Eye (tissue), 1 donor: ENCODE measurements around the gene TPI1.
A peak's percentile ranks its signal among the peaks of the same experiment; 100 is the strongest.

Experiments
- DNase-seq: peaks from one replicate; pipeline ENCODE4 v3.0.0-alpha.2; 2015

Gene TPI1

DNA sequence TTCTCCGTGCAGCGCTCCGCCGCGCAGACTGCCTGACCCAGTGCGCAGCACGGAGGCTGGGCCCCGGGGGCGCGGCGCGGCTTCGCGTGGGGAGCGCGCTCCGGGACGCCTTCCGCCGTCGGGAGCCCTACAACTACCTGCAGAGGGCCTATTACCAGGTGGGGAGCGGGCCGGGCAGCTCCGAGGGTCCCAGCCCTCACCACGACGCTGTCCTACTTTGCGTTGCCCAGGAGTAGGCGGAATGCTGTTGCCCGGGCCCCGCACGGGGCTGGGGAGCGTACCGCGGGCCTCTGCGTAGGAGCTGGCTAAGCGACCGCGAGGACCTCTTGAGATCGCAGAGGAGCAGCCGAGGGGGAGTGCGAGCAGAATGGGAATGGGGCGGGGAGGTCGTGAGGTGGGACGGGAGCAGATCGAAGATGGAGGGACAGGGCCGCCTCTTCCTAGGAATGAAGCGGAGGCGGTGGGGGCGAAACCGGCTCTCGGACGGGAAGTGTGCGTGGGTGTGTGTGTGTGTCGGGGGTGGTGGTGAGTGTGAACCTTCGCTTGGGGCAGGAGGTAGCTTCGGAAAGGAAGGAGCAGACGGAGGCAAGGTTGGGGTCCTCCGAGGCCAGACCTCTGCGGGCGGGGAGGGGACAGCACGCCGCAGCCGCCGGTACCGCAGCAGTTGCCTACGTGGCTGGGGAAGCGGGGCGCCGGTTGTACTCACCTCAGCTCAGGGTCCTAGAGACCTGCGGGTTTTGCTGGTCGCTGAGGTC, 38.4 kb upstream of the TPI1 start:
- DNase-seq: peak; percentile 86

DNA sequence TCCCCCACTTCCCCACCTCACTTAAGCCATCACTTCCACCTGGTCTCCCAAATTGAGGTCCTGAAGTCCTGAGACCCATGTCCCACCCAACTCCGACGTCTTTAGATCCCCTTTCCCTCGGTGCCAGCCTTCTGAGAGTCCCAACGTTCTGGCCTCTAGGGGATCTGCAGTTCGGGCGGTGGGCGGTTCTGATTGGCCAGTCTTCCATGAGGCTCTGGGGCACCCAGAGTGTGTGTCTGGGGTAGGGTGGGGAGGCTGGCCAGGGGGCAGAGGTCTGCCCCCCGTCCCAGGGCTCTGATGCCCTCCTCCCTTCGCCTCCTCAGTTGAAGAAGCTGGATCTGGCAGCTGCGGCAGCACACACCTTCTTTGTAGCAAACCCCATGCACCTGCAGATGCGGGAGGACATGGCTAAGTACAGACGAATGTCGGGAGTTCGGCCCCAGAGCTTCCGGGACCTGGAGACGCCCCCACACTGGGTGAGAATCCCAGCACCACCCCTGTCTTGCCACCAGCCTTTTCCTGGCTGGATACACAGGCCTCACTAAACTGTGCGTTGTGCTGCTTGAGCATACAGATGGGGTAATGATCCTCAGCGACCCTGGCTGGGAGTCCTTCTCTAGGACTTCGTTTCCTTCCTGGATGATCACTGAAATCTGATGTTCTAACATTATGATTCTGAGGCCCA, 37.7 kb upstream of the TPI1 start:
- no peak for DNase-seq

DNA sequence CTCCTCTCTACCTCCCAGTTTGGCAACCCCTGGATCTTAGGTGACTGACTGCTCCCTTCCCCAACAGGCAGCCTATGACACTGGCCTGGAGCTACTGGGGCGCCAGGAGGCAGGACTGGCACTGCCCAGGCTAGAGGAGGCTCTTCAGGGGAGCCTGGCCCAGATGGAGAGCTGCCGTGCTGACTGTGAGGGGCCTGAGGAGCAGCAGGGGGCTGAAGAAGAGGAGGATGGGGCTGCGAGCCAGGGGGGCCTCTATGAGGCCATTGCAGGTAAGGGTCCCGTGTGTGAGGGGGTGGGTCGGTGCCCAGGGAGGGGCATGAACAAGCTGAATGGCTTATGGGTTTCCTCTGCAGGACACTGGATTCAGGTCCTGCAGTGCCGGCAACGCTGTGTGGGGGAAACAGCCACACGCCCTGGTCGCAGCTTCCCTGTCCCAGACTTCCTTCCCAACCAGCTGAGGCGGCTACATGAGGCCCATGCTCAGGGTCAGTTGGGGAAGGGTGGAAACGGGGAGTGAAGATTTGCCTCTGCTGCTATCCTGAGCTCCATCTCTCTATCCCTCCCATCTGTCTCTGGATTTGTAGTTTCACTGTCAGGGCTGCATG, 36.9 kb upstream of the TPI1 start:
- DNase-seq: no peak

DNA sequence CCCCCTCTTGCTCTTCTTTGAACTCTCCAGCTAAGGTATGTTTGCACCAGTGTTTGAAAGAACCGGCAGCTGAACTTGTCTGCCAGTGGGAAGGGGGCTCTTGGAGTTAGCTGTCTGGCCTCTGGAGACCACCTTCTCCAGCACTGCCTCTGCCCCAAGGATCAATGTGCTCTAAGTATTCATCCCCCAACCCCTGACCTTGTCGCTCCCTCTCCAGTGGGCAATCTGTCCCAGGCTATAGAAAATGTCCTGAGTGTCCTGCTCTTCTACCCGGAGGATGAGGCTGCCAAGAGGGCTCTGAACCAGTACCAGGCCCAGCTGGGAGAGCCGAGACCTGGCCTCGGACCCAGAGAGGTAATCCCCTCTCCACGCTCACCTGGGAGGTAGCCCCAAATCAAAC, 36.3 kb upstream of the TPI1 start:
- no peak for DNase-seq

DNA sequence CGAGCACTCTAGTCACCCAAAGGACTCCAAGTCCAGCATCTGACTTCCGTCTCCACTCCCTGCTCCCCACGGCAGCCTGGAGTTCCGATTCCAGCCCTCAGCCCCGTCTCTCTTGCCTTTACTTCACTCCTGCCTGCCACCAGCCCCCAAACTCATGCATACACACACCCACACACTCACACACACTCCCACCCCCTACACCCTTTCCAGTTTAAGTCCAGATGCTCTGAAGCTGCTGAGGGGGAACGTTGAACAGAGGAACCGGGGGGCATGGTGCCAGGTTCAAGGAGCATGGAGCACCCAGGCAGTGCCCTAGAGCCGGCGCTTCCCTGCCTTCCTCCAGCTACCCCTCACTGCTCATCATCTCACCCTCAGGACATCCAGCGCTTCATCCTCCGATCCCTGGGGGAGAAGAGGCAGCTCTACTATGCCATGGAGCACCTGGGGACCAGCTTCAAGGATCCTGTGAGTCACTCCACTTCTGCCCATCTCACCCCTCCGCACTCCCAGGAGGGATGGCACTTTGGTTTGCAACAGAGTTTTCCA, 35.8 kb upstream of the TPI1 start:
- DNase-seq: no peak

DNA sequence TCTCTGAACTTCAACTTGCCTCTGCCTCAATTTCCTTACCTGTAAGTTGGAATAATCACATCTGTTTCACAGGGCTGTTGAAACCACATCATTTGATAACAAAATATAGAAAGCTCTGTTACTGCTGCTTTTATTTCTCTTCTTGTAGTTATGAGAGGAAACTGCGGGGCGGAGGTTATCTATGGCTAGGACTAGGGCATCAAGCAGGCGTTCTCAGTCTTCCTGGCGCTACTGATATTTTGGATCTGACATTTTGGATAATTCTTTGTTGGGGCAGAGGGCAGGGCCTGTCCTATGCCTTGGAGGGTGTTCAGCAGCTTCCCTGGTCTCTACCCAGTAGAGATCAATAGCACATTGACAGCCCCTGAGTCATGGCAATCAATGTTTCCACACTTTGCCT, 35.2 kb upstream of the TPI1 start:
- DNase-seq: no peak

DNA sequence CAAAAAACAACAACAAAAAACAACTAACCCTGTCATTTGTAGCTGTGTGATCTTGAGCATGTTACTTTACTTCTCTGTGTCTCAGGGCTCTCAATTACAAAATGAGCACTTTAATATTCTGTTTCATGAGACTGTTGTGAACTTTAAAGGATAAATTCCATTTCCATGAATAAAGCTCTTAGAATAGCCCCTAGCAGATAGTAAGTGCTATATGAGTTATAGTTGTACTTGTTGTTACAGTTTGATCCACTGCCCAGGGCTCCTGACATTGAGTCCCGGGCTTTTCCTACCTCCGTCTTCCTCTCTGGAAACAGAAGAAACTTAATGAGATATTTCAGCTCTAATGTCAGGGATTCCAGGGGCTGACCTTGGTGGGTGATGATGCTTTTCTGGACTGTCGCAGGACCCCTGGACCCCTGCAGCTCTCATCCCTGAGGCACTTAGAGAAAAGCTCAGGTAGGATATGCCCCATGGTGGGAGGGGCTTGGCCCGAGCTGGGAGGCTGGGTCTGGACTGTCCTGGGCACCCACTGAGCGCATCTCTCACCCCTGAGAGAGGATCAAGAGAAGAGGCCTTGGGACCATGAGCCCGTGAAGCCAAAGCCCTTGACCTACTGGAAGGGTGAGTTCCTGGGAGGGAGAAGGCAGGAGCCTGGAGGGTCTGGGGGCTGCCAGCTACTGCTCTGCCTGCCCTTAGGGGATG, 34.0 kb upstream of the TPI1 start:
- no peak for DNase-seq

DNA sequence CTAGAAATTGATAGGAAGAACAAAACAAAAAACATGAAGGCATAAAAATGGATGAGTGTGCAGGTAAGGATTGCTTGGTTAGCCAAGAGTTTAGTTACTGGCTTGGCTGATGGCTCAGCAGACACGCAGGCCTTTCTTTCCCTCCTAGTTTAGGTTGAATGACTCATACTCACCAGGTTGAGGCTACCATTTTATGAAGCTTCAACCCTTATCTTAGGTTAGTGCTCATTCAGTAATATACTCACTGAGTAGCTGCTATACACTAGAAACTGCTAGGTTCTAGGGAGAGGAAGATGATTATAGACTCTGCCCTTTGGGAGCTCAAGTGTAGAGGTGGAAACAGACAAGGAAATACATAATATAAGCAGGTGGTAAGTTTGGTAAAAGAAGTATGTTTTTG, 33.1 kb upstream of the TPI1 start:
- no peak for DNase-seq

DNA sequence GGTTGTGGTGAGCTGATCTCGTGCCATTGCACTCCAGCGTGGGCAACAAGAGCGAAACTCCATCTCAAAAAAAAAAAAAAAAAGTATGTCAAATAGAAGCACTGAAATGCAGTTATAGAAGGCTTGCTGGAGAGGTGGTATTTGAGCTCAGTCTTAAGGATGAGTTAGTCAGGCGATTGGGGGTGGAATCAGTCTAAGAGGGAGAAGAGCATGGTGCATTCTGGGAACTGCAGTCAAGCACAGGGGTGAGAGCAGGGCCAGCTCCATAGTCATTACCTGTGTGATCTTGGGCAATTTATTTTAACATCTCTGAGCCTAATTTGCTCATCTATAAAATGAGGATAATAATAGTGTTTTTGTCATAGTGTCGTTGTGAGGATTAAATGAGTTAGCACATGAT, 32.5 kb upstream of the TPI1 start:
- DNase-seq: no peak

DNA sequence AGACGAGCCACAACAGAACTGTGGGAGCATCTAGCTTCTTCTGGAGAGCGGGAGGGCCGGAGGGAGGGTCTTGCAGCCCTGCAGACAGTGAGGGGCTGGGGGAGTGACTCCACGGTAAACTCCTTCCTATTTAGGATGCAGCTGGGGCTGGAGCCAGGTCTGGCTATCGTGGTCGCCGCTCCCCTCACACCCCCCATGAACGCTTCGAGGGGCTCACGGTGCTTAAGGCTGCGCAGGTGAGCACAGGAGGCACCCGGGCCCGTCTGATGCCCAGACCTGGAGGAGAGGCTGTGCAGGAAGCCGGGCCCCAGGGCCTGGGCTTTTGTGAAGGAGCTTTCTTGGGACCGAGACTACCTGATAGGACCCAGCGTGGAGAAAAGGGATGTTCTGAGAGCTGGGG, 30.5 kb upstream of the TPI1 start:
- DNase-seq: no peak

DNA sequence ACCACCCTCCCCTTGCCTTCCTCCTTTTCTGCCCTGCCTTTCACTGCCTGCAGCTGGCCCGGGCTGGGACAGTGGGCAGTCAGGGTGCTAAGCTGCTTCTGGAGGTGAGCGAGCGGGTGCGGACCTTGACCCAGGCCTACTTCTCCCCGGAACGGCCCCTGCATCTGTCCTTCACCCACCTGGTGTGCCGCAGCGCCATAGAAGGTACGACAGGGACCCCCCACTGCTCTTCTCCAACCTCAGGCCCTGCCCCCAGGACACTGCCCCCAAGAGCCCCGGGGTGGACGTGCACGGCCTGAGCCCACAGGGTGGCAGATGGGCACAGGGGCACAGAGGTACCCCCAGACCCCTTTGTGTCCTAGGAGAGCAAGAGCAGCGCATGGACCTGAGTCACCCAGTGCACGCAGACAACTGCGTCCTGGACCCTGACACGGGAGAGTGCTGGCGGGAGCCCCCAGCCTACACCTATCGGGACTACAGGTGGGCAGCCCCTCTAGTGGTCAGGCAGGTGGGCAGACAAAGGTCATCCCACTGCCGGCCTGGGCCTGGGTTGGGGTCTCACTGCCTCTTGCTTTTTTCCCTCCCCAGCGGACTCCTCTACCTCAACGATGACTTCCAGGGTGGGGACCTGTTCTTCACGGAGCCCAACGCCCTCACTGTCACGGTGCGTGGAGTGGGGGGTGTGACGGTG, 29.8 kb upstream of the TPI1 start:
- no peak for DNase-seq

DNA sequence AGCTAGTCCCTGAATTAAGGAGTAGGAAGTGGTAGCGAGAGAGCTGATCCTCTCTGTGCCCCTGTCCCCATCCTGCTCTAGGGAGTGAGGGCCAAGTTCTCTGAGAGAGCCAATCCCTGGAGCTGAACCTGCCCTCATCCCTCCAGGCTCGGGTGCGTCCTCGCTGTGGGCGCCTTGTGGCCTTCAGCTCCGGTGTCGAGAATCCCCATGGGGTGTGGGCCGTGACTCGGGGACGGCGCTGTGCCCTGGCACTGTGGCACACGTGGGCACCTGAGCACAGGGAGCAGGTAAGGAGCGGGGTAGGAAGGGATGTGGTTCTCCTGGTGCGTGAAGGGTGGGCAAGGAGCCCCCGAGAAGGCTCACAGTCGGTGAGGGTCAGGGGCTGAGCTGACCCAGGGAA, 28.5 kb upstream of the TPI1 start:
- DNase-seq: no peak

DNA sequence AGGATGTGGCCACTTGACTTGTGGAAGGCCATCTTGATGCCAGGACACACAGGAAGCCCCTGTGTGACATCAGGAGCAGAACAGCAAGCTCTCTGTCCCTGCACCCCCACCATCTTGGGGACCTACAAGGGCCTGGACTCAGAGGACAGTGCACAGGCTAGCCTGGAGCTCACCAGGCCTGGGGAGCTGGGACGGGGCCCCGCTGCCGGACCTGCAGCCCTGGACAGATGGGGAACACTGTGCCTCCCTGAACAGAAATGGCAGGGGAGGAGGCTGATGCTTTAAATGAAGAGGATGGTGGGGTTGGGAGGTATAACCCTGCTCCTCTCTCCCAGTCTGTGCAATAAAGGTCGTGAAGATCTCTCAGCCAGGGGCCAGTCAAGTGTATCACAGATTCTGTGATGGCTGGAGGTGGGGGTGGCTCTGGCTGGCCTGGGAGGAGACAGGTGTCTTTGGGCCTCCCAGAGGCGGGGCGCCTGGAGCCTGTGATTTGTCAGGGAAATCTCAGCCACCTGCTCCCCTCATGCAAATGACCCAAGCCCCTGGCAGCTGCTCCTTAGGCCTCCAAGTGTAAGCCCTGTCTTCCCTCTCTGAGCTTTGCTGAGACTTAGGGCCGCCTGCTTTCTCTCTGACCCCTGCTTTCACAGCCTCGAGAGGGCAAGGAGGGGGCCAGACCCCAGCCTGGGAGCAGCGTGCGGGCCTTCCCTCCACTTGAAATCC, 27.7 kb upstream of the TPI1 start:
- DNase-seq: peak; percentile 82

DNA sequence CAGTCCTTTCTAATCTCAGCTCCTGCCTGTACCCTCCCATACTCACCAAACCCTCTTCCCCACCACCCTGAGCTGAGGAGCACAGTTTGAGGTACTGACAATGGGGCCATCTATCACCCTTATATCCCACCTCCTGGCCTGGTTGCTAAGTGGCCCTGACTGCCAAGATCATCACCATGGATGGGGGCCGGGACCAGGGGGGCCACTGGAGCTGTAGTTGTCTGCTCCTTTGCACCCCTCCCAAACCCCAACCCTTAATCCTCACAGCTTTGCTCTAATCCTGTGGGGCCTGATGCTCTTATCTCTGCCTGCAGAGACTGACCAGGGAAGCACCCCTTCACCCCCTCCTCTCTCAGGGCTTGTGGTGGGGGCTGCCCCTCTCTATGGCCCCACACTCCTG, 27.0 kb upstream of the TPI1 start:
- DNase-seq: peak; percentile 67

DNA sequence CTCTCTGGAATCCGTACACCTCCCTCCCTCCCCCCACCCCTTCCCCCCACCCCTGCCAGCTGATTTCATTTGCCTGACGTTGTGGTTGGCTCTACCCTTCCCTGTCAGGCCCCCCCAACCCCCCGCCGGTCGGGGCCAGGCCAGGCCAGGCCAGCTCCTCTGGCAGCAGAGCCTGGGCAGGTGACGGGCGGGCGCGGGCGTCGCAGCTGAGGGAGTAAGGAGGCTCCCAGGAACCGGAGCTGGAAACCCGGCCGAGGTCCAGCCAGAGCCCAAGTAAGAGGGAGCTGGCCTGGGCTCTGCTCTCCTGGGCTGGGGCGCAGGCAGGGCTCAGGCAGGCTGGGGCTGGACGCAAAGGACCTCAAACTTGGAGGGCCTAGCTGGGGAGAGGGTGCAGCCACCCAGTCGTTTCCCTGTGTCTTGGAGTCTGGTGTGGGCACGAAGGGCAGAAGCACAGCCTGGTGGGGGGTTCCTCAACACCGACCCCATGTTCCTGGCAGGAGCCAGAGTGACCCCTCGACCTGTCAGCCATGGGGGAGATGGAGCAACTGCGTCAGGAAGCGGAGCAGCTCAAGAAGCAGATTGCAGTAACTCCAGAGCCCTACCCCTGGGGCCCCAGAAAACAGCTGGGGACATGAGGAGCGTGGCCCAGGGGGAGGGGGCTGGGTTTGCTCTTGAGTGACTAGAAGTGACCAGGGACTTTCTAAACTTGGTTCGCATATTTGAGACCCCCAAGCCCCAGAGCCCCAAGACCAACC, 26.4 kb upstream of the TPI1 start, which contains the start of gene GNB3:
Gene GNB3 (plus strand): TSS at position 165 of the 755 bp plus-strand sequence. CDS start 363 bp downstream, at position 528.
- DNase-seq: peak; percentile 57

DNA sequence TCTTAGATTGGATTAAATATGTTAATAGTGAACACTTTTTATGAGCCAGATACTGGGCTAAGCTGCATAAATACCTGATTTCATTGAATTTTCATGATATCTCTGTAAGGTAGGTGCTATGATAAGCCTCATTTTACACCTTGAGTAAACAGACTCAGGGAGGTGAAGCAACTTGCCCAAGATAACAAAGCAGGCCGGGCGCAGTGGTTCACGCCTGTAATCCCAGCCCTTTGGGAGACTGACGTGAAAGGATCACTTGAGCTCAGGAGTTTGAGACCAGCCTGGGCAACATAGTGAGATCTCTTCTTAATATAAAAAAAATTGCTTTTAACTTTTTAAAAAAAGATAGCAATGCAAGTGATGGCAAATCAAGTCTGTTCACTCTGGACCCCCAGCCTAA, 25.3 kb upstream of the TPI1 start:
- no peak for DNase-seq

DNA sequence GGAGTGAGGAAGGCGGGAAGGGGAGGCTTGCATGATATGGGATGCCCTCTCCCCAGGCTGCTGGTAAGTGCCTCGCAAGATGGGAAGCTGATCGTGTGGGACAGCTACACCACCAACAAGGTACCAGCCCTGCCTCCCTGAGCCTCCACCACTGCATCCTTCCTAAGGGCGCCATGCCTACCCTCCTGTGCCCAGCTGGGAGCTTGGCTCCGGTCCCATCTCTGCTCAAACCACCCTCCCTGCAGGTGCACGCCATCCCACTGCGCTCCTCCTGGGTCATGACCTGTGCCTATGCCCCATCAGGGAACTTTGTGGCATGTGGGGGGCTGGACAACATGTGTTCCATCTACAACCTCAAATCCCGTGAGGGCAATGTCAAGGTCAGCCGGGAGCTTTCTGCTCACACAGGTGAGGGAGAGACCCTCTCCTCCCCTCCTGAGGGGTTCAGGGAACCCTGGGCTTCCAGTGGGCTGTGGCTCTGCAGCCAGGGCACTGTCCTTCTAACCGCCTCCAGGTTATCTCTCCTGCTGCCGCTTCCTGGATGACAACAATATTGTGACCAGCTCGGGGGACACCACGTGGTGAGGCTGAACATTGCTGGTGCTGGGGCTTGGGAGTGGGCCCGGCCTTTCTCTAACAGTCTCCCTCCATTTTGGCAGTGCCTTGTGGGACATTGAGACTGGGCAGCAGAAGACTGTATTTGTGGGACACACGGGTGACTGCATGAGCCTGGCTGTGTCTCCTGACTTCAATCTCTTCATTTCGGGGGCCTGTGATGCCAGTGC, 24.0 kb upstream of the TPI1 start:
- peak; percentile 29 for DNase-seq

DNA sequence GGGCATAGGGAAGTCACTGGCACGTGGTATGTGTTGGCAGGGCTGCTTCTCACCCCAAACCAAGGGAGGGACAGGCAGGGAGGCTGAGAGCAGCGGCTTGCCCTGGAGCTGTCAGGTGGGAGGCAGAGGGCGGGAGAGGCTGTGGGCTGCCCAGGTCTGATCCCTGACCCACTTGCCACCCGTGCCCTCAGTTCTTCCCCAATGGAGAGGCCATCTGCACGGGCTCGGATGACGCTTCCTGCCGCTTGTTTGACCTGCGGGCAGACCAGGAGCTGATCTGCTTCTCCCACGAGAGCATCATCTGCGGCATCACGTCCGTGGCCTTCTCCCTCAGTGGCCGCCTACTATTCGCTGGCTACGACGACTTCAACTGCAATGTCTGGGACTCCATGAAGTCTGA, 21.9 kb upstream of the TPI1 start:
- no peak for DNase-seq

DNA sequence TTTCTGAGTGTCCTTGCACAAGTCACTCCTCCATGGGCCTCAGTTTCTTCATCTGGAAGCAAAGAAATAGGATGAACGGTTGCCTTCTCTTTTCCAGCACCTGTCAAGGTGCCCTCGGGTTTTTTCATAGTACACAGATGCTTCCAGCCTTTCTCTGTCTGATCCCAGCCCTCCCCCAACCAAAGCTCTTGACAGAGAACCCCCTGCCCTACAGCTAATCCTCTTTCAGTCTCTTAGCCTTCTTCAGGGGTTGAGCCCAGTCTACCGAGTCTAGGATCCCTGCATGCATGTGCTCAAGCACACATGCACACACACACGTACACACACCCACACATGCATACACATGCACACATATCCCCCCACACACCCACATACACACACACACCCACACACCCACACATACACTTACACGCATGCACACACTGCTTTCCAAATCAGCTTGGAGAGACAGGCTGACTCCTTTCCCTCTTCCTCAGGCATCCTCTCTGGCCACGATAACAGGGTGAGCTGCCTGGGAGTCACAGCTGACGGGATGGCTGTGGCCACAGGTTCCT, 20.9 kb upstream of the TPI1 start:
- no peak for DNase-seq

DNA sequence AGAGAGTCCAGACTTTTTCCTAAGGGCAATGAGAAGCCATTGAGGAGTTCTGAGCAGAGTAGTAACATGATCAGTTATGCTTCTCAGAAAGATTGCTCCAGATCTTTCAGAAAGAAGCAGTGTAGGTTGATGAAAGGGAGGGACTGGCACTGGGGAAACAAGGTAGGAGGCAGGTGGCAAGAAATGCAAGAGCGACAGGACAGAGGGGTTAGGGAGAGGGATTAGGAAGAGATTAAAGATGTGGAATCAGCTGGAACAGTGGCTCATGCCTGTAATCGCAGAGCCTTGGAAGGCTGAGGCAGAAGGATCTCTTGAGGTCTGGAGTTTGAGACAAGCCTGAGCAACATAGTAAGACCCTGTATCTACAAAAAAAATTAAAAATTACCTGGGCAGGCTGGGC, 19.7 kb upstream of the TPI1 start:
- DNase-seq: peak; percentile 9
